Measurements from ENCODE around the gene FHL2.
A peak's percentile ranks its signal among the peaks of the same experiment; 100 is the strongest.

The FHL2 gene

GRCh38 chr2:105438104-105438929, 39.5 kb upstream of the FHL2 start:
- H3K9me3 ChIP-seq (replicated peaks in 1 of 11) = no peaks in the 10 kb centered on the region
- peaks cover 0 to 13% (median 7%) of the 10 kb centered on the region in 10 experiments; a peak in 9 of 20 replicates for H3K4me1 ChIP-seq
- H3K27ac ChIP-seq = no peak overlapping the region
- H3K9ac ChIP-seq = no peak overlapping the region
- no peak overlapping the region for H3K4me3 ChIP-seq
- peak overlapping the region in 4 of 11 experiments; percentile 12 to 39 (median 35); a peak in 7 of 22 replicates for H3K4me2 ChIP-seq
- no peak for TF ChIP-seq Cebpa-rat (IDR thresholded peaks at IDR 0.05)
- no peaks in the 10 kb centered on the region for H4K20me1 ChIP-seq
- H3K36me3 ChIP-seq = no peaks in the 10 kb centered on the region
- no peaks in the 10 kb centered on the region for H3K27me3 ChIP-seq

- TF ChIP-seq Cebpa-rat (IDR thresholded peaks at IDR 0.05) = no peak
- H3K9me3 ChIP-seq (replicated peaks in 1 of 11) = no peaks in the 10 kb centered on the region
- H3K36me3 ChIP-seq = no peaks in the 10 kb centered on the region
- H3K4me1 ChIP-seq = peaks cover 0 to 13% (median 7%) of the 10 kb centered on the region in 10 experiments; a peak in 9 of 20 replicates
- H3K9ac ChIP-seq = no peak overlapping the region
- no peaks in the 10 kb centered on the region for H3K27me3 ChIP-seq
- no peak overlapping the region for H3K4me3 ChIP-seq
- H4K20me1 ChIP-seq = no peaks in the 10 kb centered on the region
- H3K27ac ChIP-seq = no peak overlapping the region
- peak overlapping the region in 3 of 11 experiments; percentile 12 to 39 (median 36); a peak in 1 of 22 replicates for H3K4me2 ChIP-seq
These were observed 38.9 kb upstream of the FHL2 start for GRCh38 chr2:105437708-105438103.

- H3K4me2 ChIP-seq = no peak overlapping the region
- H3K9me3 ChIP-seq (replicated peaks in 1 of 11) = no peaks in the 10 kb centered on the region
- H3K4me1 ChIP-seq = no peaks in the 10 kb centered on the region
- H3K27me3 ChIP-seq = no peaks in the 10 kb centered on the region
- no peak for TF ChIP-seq Cebpa-rat (IDR thresholded peaks at IDR 0.05)
- no peaks in the 10 kb centered on the region for H4K20me1 ChIP-seq
- H3K27ac ChIP-seq = no peak overlapping the region
- no peak overlapping the region for H3K4me3 ChIP-seq
- no peaks in the 10 kb centered on the region for H3K36me3 ChIP-seq
- no peak overlapping the region for H3K9ac ChIP-seq
These were observed 33.9 kb upstream of the FHL2 start for GRCh38 chr2:105432749-105433148.

GRCh38 chr2:105432044-105432399, 33.2 kb upstream of the FHL2 start:
- no peaks in the 10 kb centered on the region for H3K9me3 ChIP-seq (replicated peaks in 1 of 11)
- no peak overlapping the region for H3K27ac ChIP-seq
- peaks cover 0 to under 1% (median 0%) of the 10 kb centered on the region in 10 experiments; a peak in 2 of 20 replicates for H3K4me1 ChIP-seq
- H4K20me1 ChIP-seq = no peaks in the 10 kb centered on the region
- no peaks in the 10 kb centered on the region for H3K27me3 ChIP-seq
- no peaks in the 10 kb centered on the region for H3K36me3 ChIP-seq
- no peak for TF ChIP-seq Cebpa-rat (IDR thresholded peaks at IDR 0.05)
- H3K4me3 ChIP-seq = no peak overlapping the region
- no peak overlapping the region for H3K4me2 ChIP-seq
- no peak overlapping the region for H3K9ac ChIP-seq

- no peaks in the 10 kb centered on the region for H3K36me3 ChIP-seq
- H3K4me1 ChIP-seq = peaks cover 0 to 6% (median 0%) of the 10 kb centered on the region in 10 experiments; a peak in 3 of 20 replicates
- no peaks in the 10 kb centered on the region for H3K9me3 ChIP-seq (replicated peaks in 1 of 11)
- no peak overlapping the region for H3K27ac ChIP-seq
- H3K4me3 ChIP-seq = no peak overlapping the region
- no peak overlapping the region for H3K9ac ChIP-seq
- no peaks in the 10 kb centered on the region for H3K27me3 ChIP-seq
- H3K4me2 ChIP-seq = no peak overlapping the region
- no peak for TF ChIP-seq Cebpa-rat (IDR thresholded peaks at IDR 0.05)
- H4K20me1 ChIP-seq = no peaks in the 10 kb centered on the region
These were observed 32.7 kb upstream of the FHL2 start for GRCh38 chr2:105431367-105432043.

- Histone ChIP-seq H4K20me1 (no peaks in the 10 kb centered on the region), H3K9me3 (replicated peaks in 1 of 11) (peaks cover 0 to 4% (median 2%) of the 10 kb centered on the region in 11 experiments; a peak in 10 of 22 replicates), H3K4me2 (no peak overlapping the region), H3K36me3 (no peaks in the 10 kb centered on the region), H3K4me3 (no peak overlapping the region), H3K9ac (no peak overlapping the region), H3K4me1 (peaks cover 0 to 8% (median 0%) of the 10 kb centered on the region in 10 experiments; a peak in 3 of 20 replicates), H3K27me3 (no peaks in the 10 kb centered on the region), H3K27ac (no peak overlapping the region)
- TF ChIP-seq Cebpa-rat (IDR thresholded peaks at IDR 0.05) = no peak
These were observed 29.7 kb upstream of the FHL2 start for GRCh38 chr2:105428387-105429018.

GRCh38 chr2:105427485-105427884, 28.6 kb upstream of the FHL2 start:
- Histone ChIP-seq H3K36me3 (no peaks in the 10 kb centered on the region), H4K20me1 (no peaks in the 10 kb centered on the region), H3K27ac (no peak overlapping the region), H3K9ac (no peak overlapping the region), H3K4me3 (no peak overlapping the region), H3K9me3 (replicated peaks in 1 of 11) (peaks cover 0 to 12% (median 6%) of the 10 kb centered on the region in 11 experiments; a peak in 11 of 22 replicates), H3K4me1 (peaks cover 0 to 15% (median 0%) of the 10 kb centered on the region in 10 experiments; a peak in 7 of 20 replicates), H3K4me2 (no peak overlapping the region), H3K27me3 (no peaks in the 10 kb centered on the region)
- TF ChIP-seq Cebpa-rat (IDR thresholded peaks at IDR 0.05) = no peak

GRCh38 chr2:105426626-105427292, 27.9 kb upstream of the FHL2 start:
- Histone ChIP-seq H3K9me3 (replicated peaks in 1 of 11) (peaks cover 0 to 12% (median 6%) of the 10 kb centered on the region in 11 experiments; a peak in 11 of 22 replicates), H3K27ac (no peak overlapping the region), H3K4me1 (peaks cover 0 to 17% (median 0%) of the 10 kb centered on the region in 10 experiments; a peak in 7 of 20 replicates), H4K20me1 (no peaks in the 10 kb centered on the region), H3K27me3 (no peaks in the 10 kb centered on the region), H3K9ac (no peak overlapping the region), H3K4me2 (peak overlapping the region in 4 of 11 experiments; percentile 6 to 23 (median 15); a peak in 4 of 22 replicates), H3K36me3 (no peaks in the 10 kb centered on the region), H3K4me3 (no peak overlapping the region)
- no peak for TF ChIP-seq Cebpa-rat (IDR thresholded peaks at IDR 0.05)
